ENCODE results near the gene SHROOM4.

The SHROOM4 gene

GRCh38 chrX:50594788-50595187, 219.2 kb downstream of the SHROOM4 start:
- no peak for DNase-seq
- H3K4me3 ChIP-seq (ENCODE audit: low read depth in 1 of 2, low read length in 2 of 2), result no peak overlapping the region
- H2AFZ ChIP-seq (ENCODE audit: low read depth, low read length), result no peak overlapping the region
- no peaks in the 10 kb centered on the region for H3K4me1 ChIP-seq (ENCODE audit: insufficient read depth, low read length)
- H3K4me2 ChIP-seq (ENCODE audit: insufficient read depth, low read length), result no peak overlapping the region
- no peaks in the 10 kb centered on the region for H3K79me2 ChIP-seq (ENCODE audit: insufficient read depth, low read length)
- H4K20me1 ChIP-seq (ENCODE audit: insufficient read depth, low read length), result no peaks in the 10 kb centered on the region
- TF ChIP-seq CTCF (IDR thresholded peaks at IDR 0.05; ENCODE audit: borderline replicate concordance, extremely low read depth, low read length, poor library complexity, severe bottlenecking) (no peak), EZH2 (IDR thresholded peaks at IDR 0.05; ENCODE audit: borderline replicate concordance, low read depth, low read length, severe bottlenecking) (no peak)
- no peak overlapping the region for H3K9ac ChIP-seq (ENCODE audit: low read depth, low read length)
- H3K27ac ChIP-seq (ENCODE audit: low read length), result no peak overlapping the region
- ATAC-seq (ENCODE audit: insufficient read depth, low read depth), result no peak
- H3K27me3 ChIP-seq (ENCODE audit: insufficient read depth, low read length, poor library complexity), result no peaks in the 10 kb centered on the region
- no peaks in the 10 kb centered on the region for H3K9me3 ChIP-seq (ENCODE audit: insufficient read depth, low read length, severe bottlenecking)
- no peaks in the 10 kb centered on the region for H3K36me3 ChIP-seq (ENCODE audit: insufficient read depth, low read length)

GRCh38 chrX:50586980-50587379, 227.0 kb downstream of the SHROOM4 start:
- ATAC-seq (ENCODE audit: insufficient read depth, low read depth) (no peak), DNase-seq (no peak)
- Histone ChIP-seq H3K36me3 (ENCODE audit: insufficient read depth, low read length) (no peaks in the 10 kb centered on the region), H4K20me1 (ENCODE audit: insufficient read depth, low read length) (no peaks in the 10 kb centered on the region), H3K9me3 (ENCODE audit: insufficient read depth, low read length, severe bottlenecking) (no peaks in the 10 kb centered on the region), H3K4me1 (ENCODE audit: insufficient read depth, low read length) (no peaks in the 10 kb centered on the region), H3K27ac (ENCODE audit: low read length) (no peak overlapping the region), H2AFZ (ENCODE audit: low read depth, low read length) (no peak overlapping the region), H3K4me2 (ENCODE audit: insufficient read depth, low read length) (no peak overlapping the region), H3K4me3 (ENCODE audit: low read depth in 1 of 2, low read length in 2 of 2) (no peak overlapping the region), H3K79me2 (ENCODE audit: insufficient read depth, low read length) (no peaks in the 10 kb centered on the region), H3K9ac (ENCODE audit: low read depth, low read length) (no peak overlapping the region), H3K27me3 (ENCODE audit: insufficient read depth, low read length, poor library complexity) (no peaks in the 10 kb centered on the region)
- TF ChIP-seq CTCF (IDR thresholded peaks at IDR 0.05; ENCODE audit: borderline replicate concordance, extremely low read depth, low read length, poor library complexity, severe bottlenecking), result no peak
- TF ChIP-seq EZH2 (IDR thresholded peaks at IDR 0.05; ENCODE audit: borderline replicate concordance, low read depth, low read length, severe bottlenecking), result no peak

- Histone ChIP-seq H3K4me2 (ENCODE audit: insufficient read depth, low read length) (no peak overlapping the region), H3K79me2 (ENCODE audit: insufficient read depth, low read length) (no peaks in the 10 kb centered on the region), H3K27ac (ENCODE audit: low read length) (no peak overlapping the region), H3K9ac (ENCODE audit: low read depth, low read length) (no peak overlapping the region), H3K36me3 (ENCODE audit: insufficient read depth, low read length) (no peaks in the 10 kb centered on the region), H3K9me3 (ENCODE audit: insufficient read depth, low read length, severe bottlenecking) (no peaks in the 10 kb centered on the region), H3K4me3 (ENCODE audit: low read depth in 1 of 2, low read length in 2 of 2) (no peak overlapping the region), H4K20me1 (ENCODE audit: insufficient read depth, low read length) (no peaks in the 10 kb centered on the region), H3K4me1 (ENCODE audit: insufficient read depth, low read length) (no peaks in the 10 kb centered on the region), H3K27me3 (ENCODE audit: insufficient read depth, low read length, poor library complexity) (no peaks in the 10 kb centered on the region), H2AFZ (ENCODE audit: low read depth, low read length) (no peak overlapping the region)
- DNase-seq (no peak), ATAC-seq (ENCODE audit: insufficient read depth, low read depth) (no peak)
- TF ChIP-seq CTCF (IDR thresholded peaks at IDR 0.05; ENCODE audit: borderline replicate concordance, extremely low read depth, low read length, poor library complexity, severe bottlenecking), result no peak
- no peak for TF ChIP-seq EZH2 (IDR thresholded peaks at IDR 0.05; ENCODE audit: borderline replicate concordance, low read depth, low read length, severe bottlenecking)
These were observed 227.6 kb downstream of the SHROOM4 start for GRCh38 chrX:50586407-50586806.

- Histone ChIP-seq H3K4me3 (ENCODE audit: low read depth in 1 of 2, low read length in 2 of 2) (no peak overlapping the region), H3K36me3 (ENCODE audit: insufficient read depth, low read length) (no peaks in the 10 kb centered on the region), H3K79me2 (ENCODE audit: insufficient read depth, low read length) (no peaks in the 10 kb centered on the region), H3K9me3 (ENCODE audit: insufficient read depth, low read length, severe bottlenecking) (no peaks in the 10 kb centered on the region), H3K27me3 (ENCODE audit: insufficient read depth, low read length, poor library complexity) (no peaks in the 10 kb centered on the region), H3K27ac (ENCODE audit: low read length) (no peak overlapping the region), H3K4me1 (ENCODE audit: insufficient read depth, low read length) (no peaks in the 10 kb centered on the region), H3K4me2 (ENCODE audit: insufficient read depth, low read length) (no peak overlapping the region), H2AFZ (ENCODE audit: low read depth, low read length) (no peak overlapping the region), H4K20me1 (ENCODE audit: insufficient read depth, low read length) (no peaks in the 10 kb centered on the region), H3K9ac (ENCODE audit: low read depth, low read length) (no peak overlapping the region)
- DNase-seq (no peak), ATAC-seq (ENCODE audit: insufficient read depth, low read depth) (no peak)
- TF ChIP-seq CTCF (IDR thresholded peaks at IDR 0.05; ENCODE audit: borderline replicate concordance, extremely low read depth, low read length, poor library complexity, severe bottlenecking), result no peak
These were observed 232.6 kb downstream of the SHROOM4 start for GRCh38 chrX:50581405-50581804.

Measured in DND-41 (cell line).